Measurements from ENCODE around the gene SAMMSON. TPM values are rescaled to one million over a fixed set of nuclear protein-coding genes. Genes with fewer than 3 reads are reported as not detected.

Gene SAMMSON
- total and polyA plus RNA-seq, 10 of the 15 experiments (the other 5 are each of a cell fraction or from before 2014, with no cell fraction given): not detected

DNA sequence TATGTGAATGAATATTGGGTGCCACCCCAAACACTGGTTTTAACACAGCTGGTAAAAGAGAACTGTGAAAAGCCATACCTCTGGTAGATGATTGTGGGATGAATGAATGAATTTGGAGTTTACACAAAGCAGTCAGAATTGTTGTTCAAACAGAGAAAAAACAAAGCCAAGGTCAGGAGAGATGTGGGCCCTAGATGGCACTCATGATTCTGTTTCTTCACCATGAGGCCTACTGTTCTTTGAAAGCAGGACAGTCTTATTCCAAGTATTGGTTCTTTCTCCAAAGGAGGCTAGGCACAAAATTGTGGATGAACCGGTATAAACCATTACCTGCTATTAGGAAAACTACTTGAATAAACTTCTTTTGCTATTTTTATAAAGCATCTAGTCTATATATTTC lies 97.6 kb downstream of the SAMMSON start:
- POLR2A ChIA-PET: no interaction called here
- Histone ChIP-seq H3K4me3 (no peak overlapping the region), H3K4me1 (ENCODE audit: control insufficient read depth, insufficient read depth, low read length) (peaks cover 10% of the 10 kb centered on the region), H3K9ac (ENCODE audit: control insufficient read depth, insufficient read depth, low read length) (no peak overlapping the region), H2AFZ (ENCODE audit: control insufficient read depth, low read depth, low read length) (no peak overlapping the region), H3K79me2 (ENCODE audit: control insufficient read depth, insufficient read depth, low read length) (no peaks in the 10 kb centered on the region), H3K27me3 (replicated peaks in 1 of 2; ENCODE audit: control insufficient read depth in 2 of 2, insufficient read depth in 2 of 2, low read length in 1 of 2) (no peaks in the 10 kb centered on the region), H3K27ac (ENCODE audit: control insufficient read depth, insufficient read depth) (no peak overlapping the region), H3K36me3 (ENCODE audit: control insufficient read depth in 2 of 2, insufficient read depth in 2 of 2, low read length in 1 of 2) (no peaks in the 10 kb centered on the region), H3K9me3 (replicated peaks; ENCODE audit: control insufficient read depth, insufficient read depth, low read length) (no peaks in the 10 kb centered on the region; the same call in 2 of the 3 replicates), H4K20me1 (ENCODE audit: control insufficient read depth, insufficient read depth) (no peaks in the 10 kb centered on the region), H3K4me2 (ENCODE audit: control insufficient read depth, insufficient read depth) (no peak overlapping the region; the same call in 1 of the 2 replicates)
- no TSS peak for BruUV-seq (replicated peaks)
- CTCF ChIA-PET: interaction anchor here (1.3 to 1.7 kb wide), 2 partner anchors 11 to 23 kb away, joined by 5 to 6 read pairs; no protein-coding TSS in a partner anchor
- FAIRE-seq (no peak), ATAC-seq (no peak), DNase-seq (ENCODE audit: low read depth, low spot score) (no peak)
- TF ChIP-seq CREM (IDR thresholded peaks at IDR 0.05; ENCODE audit: low read depth) (no peak), NFYA (IDR thresholded peaks at IDR 0.05; ENCODE audit: borderline replicate concordance, low read depth, low read length) (no peak)
- intact Hi-C loops (cut with micrococcal nuclease; ENCODE audit: unreplicated experiment) (no loop called here), in situ Hi-C loops (cut with MboI) (no loop called here)
- WGBS (ENCODE audit: insufficient coverage, insufficient replicate concordance, low lambda C conversion rate, missing lambda C conversion rate): 40% methylated on average over 1 of the region's 1 CpG
- SMC1A ChIA-PET (ENCODE audit: uncharacterized antibody, unreplicated experiment): interaction anchor here (1.2 to 2.1 kb wide), 2 partner anchors 10 to 288 kb away, joined by 3 to 7 read pairs; no protein-coding TSS in a partner anchor
- RAD21 ChIA-PET (ENCODE audit: unreplicated experiment): interaction anchor here (0.6 kb wide), 1 partner anchor 13 kb away, joined by 3 read pairs; no protein-coding TSS in a partner anchor

DNA sequence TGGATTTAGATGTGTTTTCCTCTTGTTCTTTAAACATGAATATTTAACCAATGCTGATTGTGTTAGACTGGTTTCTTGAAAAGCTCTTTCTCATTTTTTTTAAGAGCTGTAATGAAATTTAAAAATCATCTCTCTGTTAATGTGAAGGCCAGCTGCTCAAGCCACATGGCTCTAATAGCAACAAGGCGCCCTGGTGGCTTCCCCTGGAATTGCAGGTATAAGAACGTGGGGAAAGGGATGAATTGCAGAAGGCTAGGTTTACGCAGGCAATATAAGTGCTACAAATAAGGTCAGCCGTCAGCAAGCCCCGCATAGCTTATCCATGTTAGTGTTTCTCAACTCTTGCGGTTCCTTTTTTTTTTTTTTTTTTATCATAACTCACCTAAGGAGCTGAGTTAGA lies 108.5 kb downstream of the SAMMSON start:
- BruUV-seq (replicated peaks): no TSS peak
- FAIRE-seq: no peak
- Histone ChIP-seq H3K4me3 (no peak overlapping the region), H4K20me1 (ENCODE audit: control insufficient read depth, insufficient read depth) (no peaks in the 10 kb centered on the region), H3K27ac (ENCODE audit: control insufficient read depth, insufficient read depth) (no peak overlapping the region), H3K9me3 (replicated peaks; ENCODE audit: control insufficient read depth, insufficient read depth, low read length) (no peaks in the 10 kb centered on the region), H3K4me2 (ENCODE audit: control insufficient read depth, insufficient read depth) (no peak overlapping the region), H3K27me3 (replicated peaks in 1 of 2; ENCODE audit: control insufficient read depth in 2 of 2, insufficient read depth in 2 of 2, low read length in 1 of 2) (no peaks in the 10 kb centered on the region), H3K4me1 (ENCODE audit: control insufficient read depth, insufficient read depth, low read length) (no peaks in the 10 kb centered on the region), H3K36me3 (ENCODE audit: control insufficient read depth in 2 of 2, insufficient read depth in 2 of 2, low read length in 1 of 2) (no peaks in the 10 kb centered on the region), H3K9ac (ENCODE audit: control insufficient read depth, insufficient read depth, low read length) (no peak overlapping the region), H3K79me2 (ENCODE audit: control insufficient read depth, insufficient read depth, low read length) (no peaks in the 10 kb centered on the region), H2AFZ (ENCODE audit: control insufficient read depth, low read depth, low read length) (no peak overlapping the region)
- in situ Hi-C loops (cut with MboI): no loop called here
- CTCF ChIA-PET: interaction anchor here (0.7 to 5.0 kb wide), 10 partner anchors 9 to 44 kb away, joined by 3 to 37 read pairs (median 4); no protein-coding TSS in a partner anchor
- 24% methylated on average over 5 of the region's 6 CpGs for WGBS (ENCODE audit: insufficient coverage, insufficient replicate concordance, low lambda C conversion rate, missing lambda C conversion rate)
- SMC1A ChIA-PET (ENCODE audit: uncharacterized antibody, unreplicated experiment): interaction anchor here (1.2 to 2.7 kb wide), 3 partner anchors 12 to 46 kb away, joined by 3 to 9 read pairs (median 7); no protein-coding TSS in a partner anchor
- intact Hi-C loops (cut with micrococcal nuclease; ENCODE audit: unreplicated experiment): loop anchor here (2.0 kb wide), 1 partner anchor 43 kb away; no protein-coding TSS in a partner anchor
- POLR2A ChIA-PET: no interaction called here
- RAD21 ChIA-PET (ENCODE audit: unreplicated experiment): no interaction called here
- DNase-seq (ENCODE audit: low read depth, low spot score): no peak
- peak; percentile 66 for ATAC-seq
- no peak for TF ChIP-seq ZBTB33 (IDR thresholded peaks at IDR 0.05)
- TF ChIP-seq SKIL (IDR thresholded peaks at IDR 0.05; ENCODE audit: low read depth, poor library complexity, severe bottlenecking): no peak
- TF ChIP-seq FOXK2 (IDR thresholded peaks at IDR 0.05): no peak
- TF ChIP-seq, protein P1, sequence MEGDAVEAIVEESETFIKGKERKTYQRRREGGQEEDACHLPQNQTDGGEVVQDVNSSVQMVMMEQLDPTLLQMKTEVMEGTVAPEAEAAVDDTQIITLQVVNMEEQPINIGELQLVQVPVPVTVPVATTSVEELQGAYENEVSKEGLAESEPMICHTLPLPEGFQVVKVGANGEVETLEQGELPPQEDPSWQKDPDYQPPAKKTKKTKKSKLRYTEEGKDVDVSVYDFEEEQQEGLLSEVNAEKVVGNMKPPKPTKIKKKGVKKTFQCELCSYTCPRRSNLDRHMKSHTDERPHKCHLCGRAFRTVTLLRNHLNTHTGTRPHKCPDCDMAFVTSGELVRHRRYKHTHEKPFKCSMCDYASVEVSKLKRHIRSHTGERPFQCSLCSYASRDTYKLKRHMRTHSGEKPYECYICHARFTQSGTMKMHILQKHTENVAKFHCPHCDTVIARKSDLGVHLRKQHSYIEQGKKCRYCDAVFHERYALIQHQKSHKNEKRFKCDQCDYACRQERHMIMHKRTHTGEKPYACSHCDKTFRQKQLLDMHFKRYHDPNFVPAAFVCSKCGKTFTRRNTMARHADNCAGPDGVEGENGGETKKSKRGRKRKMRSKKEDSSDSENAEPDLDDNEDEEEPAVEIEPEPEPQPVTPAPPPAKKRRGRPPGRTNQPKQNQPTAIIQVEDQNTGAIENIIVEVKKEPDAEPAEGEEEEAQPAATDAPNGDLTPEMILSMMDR (IDR thresholded peaks at IDR 0.05 in 2 of 3, conservative IDR thresholded peaks at IDR 0.05 in 1 of 3; ENCODE audit: control insufficient read depth in 2 of 3, extremely low read depth in 1 of 3, insufficient read depth in 1 of 3, low read depth in 3 of 3, low read length in 3 of 3): peak; percentile 34 to 78 (median 76)
- no peak for TF ChIP-seq ESRRA (IDR thresholded peaks at IDR 0.05; ENCODE audit: low read length)
- no peak for TF ChIP-seq RAD51 (IDR thresholded peaks at IDR 0.05)
- no peak for TF ChIP-seq RFX5 (IDR thresholded peaks at IDR 0.05; ENCODE audit: low read depth, low read length)
- TF ChIP-seq YY1 (IDR thresholded peaks at IDR 0.05; ENCODE audit: low read depth, low read length): 0 out of 2 replicates have a peak, but pooled peaks have one; percentile 16
- peak; percentile 38; the same call in 1 of the 2 replicates for TF ChIP-seq SMC3 (IDR thresholded peaks at IDR 0.05; ENCODE audit: borderline replicate concordance, low read length)

Data from GM12878 (cell line).